Neural cell (in vitro differentiated cells): ENCODE data around the gene KRT73. TPM values are rescaled to one million over a fixed set of nuclear protein-coding genes. Genes with fewer than 3 reads are reported as not detected.

Experiments
- H2AFZ ChIP-seq: fragments of 200-600, 300-800 bp; sonication (generic), shearing (Covaris generic); 2 replicates; pipeline ENCODE4 v1.6.0; 2014; ENCODE audit warnings: low read depth, mild to moderate bottlenecking, antibody characterized with exemption, low read length, moderate library complexity
- H3F3A ChIP-seq: fragments of 200-600 bp; shearing (Covaris generic); 2 replicates; pipeline ENCODE4 v1.6.1; 2016; ENCODE audit warnings: mild to moderate bottlenecking, moderate library complexity, mixed read lengths, antibody characterized with exemption, low read length; ENCODE audit not compliant: insufficient read depth, poor library complexity, severe bottlenecking
- H3K27ac ChIP-seq: fragments of 200-600, 300-800 bp; sonication (generic), shearing (Covaris generic); 2 replicates; pipeline ENCODE4 v1.5.1; 2014; ENCODE audit warnings: mild to moderate bottlenecking, low read length, moderate library complexity
- H3K27me3 ChIP-seq: fragments of 300-800, 200-600 bp; sonication (generic), shearing (Covaris generic); 2 replicates; pipeline ENCODE4 v1.6.0; 2014; ENCODE audit warnings: mild to moderate bottlenecking, low read depth, low read length, moderate library complexity; ENCODE audit not compliant: insufficient read depth
- H3K36me3 ChIP-seq: fragments of 300-800, 200-600 bp; sonication (generic), shearing (Covaris generic); 2 replicates; pipeline ENCODE4 v1.5.1; 2014; ENCODE audit warnings: mild to moderate bottlenecking, antibody characterized with exemption, low read length, moderate library complexity; ENCODE audit not compliant: insufficient read depth
- H3K4me2 ChIP-seq: fragments of 300-800, 200-600 bp; sonication (generic), shearing (Covaris generic); 2 replicates; pipeline ENCODE4 v1.6.0; 2014; ENCODE audit warnings: mild to moderate bottlenecking, low read length
- H3K4me3 ChIP-seq: fragments of 300-800, 200-600 bp; sonication (generic), shearing (Covaris generic); 2 replicates; pipeline ENCODE4 v1.5.1; 2014; ENCODE audit warnings: mild to moderate bottlenecking, low read length, moderate library complexity
- H3K79me2 ChIP-seq: fragments of 200-600 bp; shearing (Covaris generic); replicated peaks from 2 replicates; pipeline ENCODE4 v1.6.0; 2014; ENCODE audit warnings: mild to moderate bottlenecking, low read length, moderate library complexity; ENCODE audit not compliant: insufficient read depth
- H3K9ac ChIP-seq: fragments of 300-800, 200-600 bp; sonication (generic), shearing (Covaris generic); 2 replicates; pipeline ENCODE4 v1.6.1; 2016; ENCODE audit warnings: mild to moderate bottlenecking, low read length, mixed read lengths
- H3K9me2 ChIP-seq: fragments of 200-600 bp; shearing (Covaris generic); 2 replicates; pipeline ENCODE4 v1.6.1; 2016; ENCODE audit warnings: mild to moderate bottlenecking, low read length, mixed read lengths; ENCODE audit not compliant: insufficient read depth
- H3K9me3 ChIP-seq: fragments of 200-600, 300-800 bp; sonication (generic), shearing (Covaris generic); 2 replicates; pipeline ENCODE4 v1.6.1; 2016; ENCODE audit warnings: mild to moderate bottlenecking, mixed run types, low read length, moderate library complexity, mixed read lengths
- H4K20me1 ChIP-seq: fragments of 200-600 bp; shearing (Covaris generic); 2 replicates; pipeline ENCODE4 v1.6.1; 2016; ENCODE audit warnings: mild to moderate bottlenecking, mixed run types; ENCODE audit not compliant: insufficient read depth
- EP300 ChIP-seq: fragments of 450-650 bp; conservative IDR thresholded peaks from 2 replicates; pipeline ENCODE4 v1.6.1; 2014; ENCODE audit warnings: antibody characterized with exemption, mild to moderate bottlenecking, moderate library complexity; ENCODE audit not compliant: poor library complexity, severe bottlenecking
- EZH2 ChIP-seq: fragments of 200-600, 300-800 bp; shearing (Covaris generic), sonication (generic); IDR thresholded peaks from 2 replicates; pipeline ENCODE4 v1.6.1; 2014; ENCODE audit warnings: antibody characterized with exemption, low read length, borderline replicate concordance, mild to moderate bottlenecking; ENCODE audit not compliant: insufficient read depth, poor library complexity, severe bottlenecking
- MXI1 ChIP-seq: fragments of 450-650 bp; conservative IDR thresholded peaks from 2 replicates; pipeline ENCODE4 v1.6.1; 2014; ENCODE audit warnings: antibody characterized with exemption, mild to moderate bottlenecking; ENCODE audit not compliant: poor library complexity, severe bottlenecking
- POLR2AphosphoS5 ChIP-seq: IDR thresholded peaks from 2 replicates; pipeline ENCODE4 v1.6.1; 2012
- RAD21 ChIP-seq: fragments of 450-650 bp; conservative IDR thresholded peaks from 2 replicates; pipeline ENCODE4 v1.6.1; 2014; ENCODE audit warnings: antibody characterized with exemption, mild to moderate bottlenecking, moderate library complexity
- SMC3 ChIP-seq: fragments of 450-650 bp; conservative IDR thresholded peaks from 2 replicates; pipeline ENCODE4 v1.6.1; 2014; ENCODE audit warnings: antibody characterized with exemption, mild to moderate bottlenecking, moderate library complexity; ENCODE audit not compliant: poor library complexity
- TAF1 ChIP-seq: IDR thresholded peaks from 2 replicates; pipeline ENCODE4 v1.6.1; 2012; ENCODE audit warnings: low read depth
- polyA plus RNA-seq: library from polyadenylated mRNA; depleted of rRNA; stranded (reverse); fragments of >200 nt; gene quantifications from 2 replicates; pipeline ENCODE4 v1.2.3, GENCODE V29; 2014
- TF ChIP-seq, protein P1 (sequence below): IDR thresholded peaks from 2 replicates; pipeline ENCODE4 v1.6.1; 2012; ENCODE audit warnings: borderline replicate concordance
- TF ChIP-seq, protein P2 (sequence below): fragments of 450-650 bp; IDR thresholded peaks from 2 replicates; pipeline ENCODE4 v1.5.1; 2014; ENCODE audit warnings: antibody characterized with exemption, mild to moderate bottlenecking, moderate library complexity; ENCODE audit not compliant: poor library complexity, severe bottlenecking

The KRT73 gene
- polyA plus RNA-seq, 1 donor from 2014 or later = not detected

DNA sequence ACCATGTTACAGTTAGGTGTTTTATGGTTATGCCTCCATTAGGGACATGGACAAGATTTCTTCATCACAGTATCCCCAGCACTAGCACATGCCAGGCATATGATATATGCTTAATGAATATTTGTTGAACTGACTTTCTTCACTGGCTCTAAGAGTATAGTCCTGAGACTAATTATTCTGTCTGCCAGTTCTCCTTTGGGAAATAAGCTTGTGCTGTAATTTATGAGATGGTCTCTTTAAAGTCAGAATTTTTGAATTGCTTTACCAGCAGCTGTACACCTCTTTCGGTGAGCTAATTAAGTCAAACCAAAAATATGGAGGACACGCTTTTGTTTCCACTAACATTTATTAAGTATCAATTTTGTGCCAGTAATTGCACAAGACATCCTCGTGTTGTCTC, 12.3 kb downstream of the KRT73 start:
- H3K4me2 ChIP-seq = no peak overlapping the region
- no peak overlapping the region for H3K9ac ChIP-seq
- no peaks in the 10 kb centered on the region for H3K27me3 ChIP-seq
- no peaks in the 10 kb centered on the region for H3K36me3 ChIP-seq
- no peak for TF ChIP-seq EP300
- no peak for TF ChIP-seq SMC3
- TF ChIP-seq, protein P1, sequence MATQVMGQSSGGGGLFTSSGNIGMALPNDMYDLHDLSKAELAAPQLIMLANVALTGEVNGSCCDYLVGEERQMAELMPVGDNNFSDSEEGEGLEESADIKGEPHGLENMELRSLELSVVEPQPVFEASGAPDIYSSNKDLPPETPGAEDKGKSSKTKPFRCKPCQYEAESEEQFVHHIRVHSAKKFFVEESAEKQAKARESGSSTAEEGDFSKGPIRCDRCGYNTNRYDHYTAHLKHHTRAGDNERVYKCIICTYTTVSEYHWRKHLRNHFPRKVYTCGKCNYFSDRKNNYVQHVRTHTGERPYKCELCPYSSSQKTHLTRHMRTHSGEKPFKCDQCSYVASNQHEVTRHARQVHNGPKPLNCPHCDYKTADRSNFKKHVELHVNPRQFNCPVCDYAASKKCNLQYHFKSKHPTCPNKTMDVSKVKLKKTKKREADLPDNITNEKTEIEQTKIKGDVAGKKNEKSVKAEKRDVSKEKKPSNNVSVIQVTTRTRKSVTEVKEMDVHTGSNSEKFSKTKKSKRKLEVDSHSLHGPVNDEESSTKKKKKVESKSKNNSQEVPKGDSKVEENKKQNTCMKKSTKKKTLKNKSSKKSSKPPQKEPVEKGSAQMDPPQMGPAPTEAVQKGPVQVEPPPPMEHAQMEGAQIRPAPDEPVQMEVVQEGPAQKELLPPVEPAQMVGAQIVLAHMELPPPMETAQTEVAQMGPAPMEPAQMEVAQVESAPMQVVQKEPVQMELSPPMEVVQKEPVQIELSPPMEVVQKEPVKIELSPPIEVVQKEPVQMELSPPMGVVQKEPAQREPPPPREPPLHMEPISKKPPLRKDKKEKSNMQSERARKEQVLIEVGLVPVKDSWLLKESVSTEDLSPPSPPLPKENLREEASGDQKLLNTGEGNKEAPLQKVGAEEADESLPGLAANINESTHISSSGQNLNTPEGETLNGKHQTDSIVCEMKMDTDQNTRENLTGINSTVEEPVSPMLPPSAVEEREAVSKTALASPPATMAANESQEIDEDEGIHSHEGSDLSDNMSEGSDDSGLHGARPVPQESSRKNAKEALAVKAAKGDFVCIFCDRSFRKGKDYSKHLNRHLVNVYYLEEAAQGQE = no peak
- TF ChIP-seq EZH2 = no peak
- TF ChIP-seq TAF1 = no peak
- TF ChIP-seq RAD21 = no peak
- TF ChIP-seq, protein P2, sequence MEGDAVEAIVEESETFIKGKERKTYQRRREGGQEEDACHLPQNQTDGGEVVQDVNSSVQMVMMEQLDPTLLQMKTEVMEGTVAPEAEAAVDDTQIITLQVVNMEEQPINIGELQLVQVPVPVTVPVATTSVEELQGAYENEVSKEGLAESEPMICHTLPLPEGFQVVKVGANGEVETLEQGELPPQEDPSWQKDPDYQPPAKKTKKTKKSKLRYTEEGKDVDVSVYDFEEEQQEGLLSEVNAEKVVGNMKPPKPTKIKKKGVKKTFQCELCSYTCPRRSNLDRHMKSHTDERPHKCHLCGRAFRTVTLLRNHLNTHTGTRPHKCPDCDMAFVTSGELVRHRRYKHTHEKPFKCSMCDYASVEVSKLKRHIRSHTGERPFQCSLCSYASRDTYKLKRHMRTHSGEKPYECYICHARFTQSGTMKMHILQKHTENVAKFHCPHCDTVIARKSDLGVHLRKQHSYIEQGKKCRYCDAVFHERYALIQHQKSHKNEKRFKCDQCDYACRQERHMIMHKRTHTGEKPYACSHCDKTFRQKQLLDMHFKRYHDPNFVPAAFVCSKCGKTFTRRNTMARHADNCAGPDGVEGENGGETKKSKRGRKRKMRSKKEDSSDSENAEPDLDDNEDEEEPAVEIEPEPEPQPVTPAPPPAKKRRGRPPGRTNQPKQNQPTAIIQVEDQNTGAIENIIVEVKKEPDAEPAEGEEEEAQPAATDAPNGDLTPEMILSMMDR = no peak
- no peak for TF ChIP-seq MXI1
- TF ChIP-seq POLR2AphosphoS5 = no peak
- no peaks in the 10 kb centered on the region for H3K9me3 ChIP-seq
- no peaks in the 10 kb centered on the region for H3K9me2 ChIP-seq
- H3K4me3 ChIP-seq = no peak overlapping the region
- H3K79me2 ChIP-seq = no peaks in the 10 kb centered on the region
- no peak overlapping the region for H3K27ac ChIP-seq
- no peaks in the 10 kb centered on the region for H3F3A ChIP-seq
- H2AFZ ChIP-seq = no peak overlapping the region
- no peaks in the 10 kb centered on the region for H4K20me1 ChIP-seq

DNA sequence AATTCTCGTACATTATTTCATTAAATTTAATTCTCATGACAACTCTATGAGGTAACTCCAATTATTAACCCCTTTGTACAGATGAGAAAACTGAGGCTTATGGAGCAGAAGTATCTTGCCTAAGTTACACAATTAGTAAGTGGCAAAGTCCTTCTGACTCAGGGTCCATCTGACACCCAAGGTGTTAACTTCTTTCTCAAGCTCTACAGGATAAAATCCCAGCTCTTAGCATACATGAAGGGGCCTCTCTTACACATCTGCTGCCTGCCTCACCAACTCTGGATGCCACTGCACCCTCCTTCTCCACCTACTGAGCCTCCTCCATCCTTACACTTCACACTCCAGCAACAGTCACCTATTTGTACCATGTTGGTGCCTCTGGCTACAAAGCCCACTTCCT, 12.8 kb downstream of the KRT73 start:
- no peak overlapping the region for H3K4me3 ChIP-seq

More for the DNA sequence above, 12.8 kb downstream of the KRT73 start:
- no peak overlapping the region for H3K4me2 ChIP-seq
- no peak overlapping the region for H3K9ac ChIP-seq
- H2AFZ ChIP-seq = no peak overlapping the region
- H3K9me2 ChIP-seq = no peaks in the 10 kb centered on the region
- H3F3A ChIP-seq = no peaks in the 10 kb centered on the region
- no peaks in the 10 kb centered on the region for H3K79me2 ChIP-seq
- H3K9me3 ChIP-seq = no peaks in the 10 kb centered on the region
- TF ChIP-seq, protein P1 = no peak
- TF ChIP-seq, protein P2 = no peak
- TF ChIP-seq POLR2AphosphoS5 (no peak), EZH2 (no peak), MXI1 (no peak), RAD21 (no peak), SMC3 (no peak), EP300 (no peak), TAF1 (no peak)
- H3K27me3 ChIP-seq = no peaks in the 10 kb centered on the region
- H4K20me1 ChIP-seq = no peaks in the 10 kb centered on the region
- H3K36me3 ChIP-seq = no peaks in the 10 kb centered on the region
- no peak overlapping the region for H3K27ac ChIP-seq
